Activated naive CD8-positive, alpha-beta T cell treated with anti-CD3 and anti-CD28 coated beads, Interleukin-2, amount 10 ng/mL, durations not matched to agents 7 days and 5 days (primary cell): ENCODE measurements around the gene SH3BP4. TPM values are rescaled to one million over a fixed set of nuclear protein-coding genes. Genes with fewer than 3 reads are reported as not detected.

Experiments used
- ATAC-seq: fragments of 150-1000 bp; cut with Tn5 transposase; one replicate; pipeline ENCODE4 v1.10.0; 2021; ENCODE audit warnings: low read depth, moderate library complexity
- POLR2A ChIA-PET: fragments of 350-600 bp; sonication (Branson Sonifier 250); formaldehyde crosslinking; loops from one replicate; lab custom pipeline; 2021; ENCODE audit warnings: antibody characterized with exemption; lab: Charles Lee
- DNase-seq: peaks from one replicate; pipeline ENCODE4 v3.0.0; 2021
- H3K27ac Mint-ChIP-seq: one replicate; pipeline ENCODE4 v1.8.0; 2022; ENCODE audit warnings: mild to moderate bottlenecking, mixed read lengths
- H3K27me3 Mint-ChIP-seq: one replicate; pipeline ENCODE4 v1.8.0; 2022; ENCODE audit warnings: mild to moderate bottlenecking, moderate library complexity, mixed read lengths
- H3K36me3 Mint-ChIP-seq: one replicate; pipeline ENCODE4 v1.8.0; 2021; ENCODE audit warnings: mild to moderate bottlenecking, mixed read lengths
- H3K4me1 Mint-ChIP-seq: one replicate; pipeline ENCODE4 v1.8.0; 2021; ENCODE audit warnings: mixed read lengths
- H3K4me3 Mint-ChIP-seq: one replicate; pipeline ENCODE4 v1.8.0; 2022; ENCODE audit warnings: mild to moderate bottlenecking, moderate library complexity, mixed read lengths
- H3K9me3 Mint-ChIP-seq: one replicate; pipeline ENCODE4 v1.8.0; 2021; ENCODE audit warnings: mixed read lengths
- total RNA-seq, 2 experiments: library from RNA; stranded (reverse); gene quantifications; one replicate each; pipeline ENCODE4 v1.2.3, GENCODE V29; 2021

Gene SH3BP4
- total RNA-seq, 2 experiments from 2014 or later = 0.17 TPM; not detected in 1

DNA sequence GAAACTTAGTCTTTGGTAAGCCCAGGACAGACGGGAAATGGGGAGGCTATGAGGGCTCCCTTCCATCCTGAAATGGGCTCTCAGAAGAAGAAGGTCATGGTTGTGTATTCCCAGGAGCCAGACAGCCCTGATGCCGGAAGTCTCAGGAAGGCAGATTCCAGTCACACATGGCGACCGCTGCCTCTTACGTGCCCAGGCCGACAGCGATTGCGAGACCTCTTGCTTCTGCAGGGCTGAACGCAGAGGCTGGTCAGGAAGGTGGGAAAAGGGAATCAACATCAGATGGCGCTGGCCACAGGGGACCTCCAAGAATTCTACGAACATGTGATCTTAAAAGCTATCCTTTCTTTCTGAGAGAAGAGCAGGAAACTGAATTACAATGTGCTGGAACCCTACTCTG, 22.8 kb upstream of the SH3BP4 start:
- no peak for DNase-seq
- H3K27me3 Mint-ChIP-seq = peaks cover 2% of the 10 kb centered on the region
- H3K9me3 Mint-ChIP-seq = no peaks in the 10 kb centered on the region
- POLR2A ChIA-PET = no interaction called here
- no peak for ATAC-seq
- no peaks in the 10 kb centered on the region for H3K4me1 Mint-ChIP-seq
- H3K27ac Mint-ChIP-seq = no peak overlapping the region
- no peak overlapping the region for H3K4me3 Mint-ChIP-seq
- H3K36me3 Mint-ChIP-seq = no peaks in the 10 kb centered on the region

DNA sequence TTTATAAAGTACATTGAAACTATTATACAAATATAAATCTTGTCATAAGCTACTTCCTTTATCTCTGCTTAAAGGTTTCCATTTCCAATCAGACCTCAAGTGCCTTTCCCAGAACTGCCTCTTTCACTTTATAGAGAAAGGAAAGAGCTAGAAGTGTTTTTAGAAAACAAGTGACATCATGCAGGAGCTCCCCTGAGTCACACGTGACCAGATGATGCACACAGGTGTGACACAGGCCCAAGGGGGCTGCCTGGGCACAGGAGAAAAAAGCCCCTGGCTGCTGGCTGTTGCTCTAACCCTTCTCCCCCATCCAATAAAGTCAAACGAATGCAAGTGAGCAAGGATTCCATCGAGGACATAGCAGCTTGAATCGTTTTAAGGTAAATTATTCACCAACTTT, 21.4 kb upstream of the SH3BP4 start:
- ATAC-seq (no peak), DNase-seq (no peak)
- no peaks in the 10 kb centered on the region for H3K36me3 Mint-ChIP-seq
- H3K4me3 Mint-ChIP-seq = no peak overlapping the region
- H3K27ac Mint-ChIP-seq = no peak overlapping the region
- no peaks in the 10 kb centered on the region for H3K27me3 Mint-ChIP-seq
- POLR2A ChIA-PET = no interaction called here
- no peaks in the 10 kb centered on the region for H3K9me3 Mint-ChIP-seq
- no peaks in the 10 kb centered on the region for H3K4me1 Mint-ChIP-seq

DNA sequence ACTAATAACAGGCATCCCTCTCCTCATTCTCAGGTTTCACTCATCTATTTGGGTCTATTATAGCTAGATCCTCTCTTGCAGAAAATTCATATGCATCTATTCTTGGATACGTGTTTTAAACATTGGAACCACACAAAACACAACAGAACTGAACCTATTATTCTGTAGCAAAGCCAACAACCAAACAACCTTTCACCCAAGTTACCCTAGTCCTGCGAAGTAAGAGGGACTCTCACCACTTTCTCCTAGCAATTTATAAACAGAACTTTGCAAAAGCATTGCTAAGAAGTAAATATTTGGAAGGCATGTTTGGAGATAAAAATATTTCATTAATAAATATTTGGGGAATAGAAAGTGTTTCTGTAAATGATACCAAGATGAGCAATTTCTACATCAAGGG, 20.4 kb upstream of the SH3BP4 start:
- Mint-ChIP-seq H3K9me3 (no peaks in the 10 kb centered on the region), H3K4me1 (no peaks in the 10 kb centered on the region), H3K27me3 (no peaks in the 10 kb centered on the region), H3K4me3 (no peak overlapping the region), H3K27ac (no peak overlapping the region), H3K36me3 (no peaks in the 10 kb centered on the region)
- ATAC-seq (no peak), DNase-seq (no peak)
- POLR2A ChIA-PET = no interaction called here

DNA sequence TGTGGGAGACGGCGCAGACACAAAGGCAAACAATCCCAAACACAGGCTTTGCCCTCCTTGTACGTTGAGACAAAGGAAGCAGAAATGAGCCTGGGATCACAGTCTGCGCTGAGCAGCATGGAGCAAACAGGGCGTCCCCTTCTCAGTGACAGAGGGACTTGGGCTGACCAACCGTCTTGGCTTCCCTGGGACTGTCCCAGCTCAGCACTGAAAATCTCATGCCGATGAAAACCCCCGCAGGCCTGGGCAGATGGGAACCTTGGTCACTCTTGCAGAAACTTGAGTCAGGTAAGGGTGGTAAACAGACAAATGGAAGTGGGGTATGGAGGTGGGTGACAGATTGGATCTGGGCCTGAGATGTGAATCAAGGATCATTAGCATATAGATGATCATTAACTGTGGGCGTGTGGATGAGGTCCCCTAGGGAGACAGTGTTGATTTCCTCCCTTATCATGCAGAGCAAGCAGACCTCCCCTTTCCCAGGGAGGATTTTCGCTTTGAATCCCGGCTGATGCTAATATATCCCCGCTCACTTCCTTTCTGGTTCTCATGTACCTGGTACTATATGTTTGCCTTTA, 19.1 kb upstream of the SH3BP4 start:
- no peaks in the 10 kb centered on the region for H3K9me3 Mint-ChIP-seq

DNA sequence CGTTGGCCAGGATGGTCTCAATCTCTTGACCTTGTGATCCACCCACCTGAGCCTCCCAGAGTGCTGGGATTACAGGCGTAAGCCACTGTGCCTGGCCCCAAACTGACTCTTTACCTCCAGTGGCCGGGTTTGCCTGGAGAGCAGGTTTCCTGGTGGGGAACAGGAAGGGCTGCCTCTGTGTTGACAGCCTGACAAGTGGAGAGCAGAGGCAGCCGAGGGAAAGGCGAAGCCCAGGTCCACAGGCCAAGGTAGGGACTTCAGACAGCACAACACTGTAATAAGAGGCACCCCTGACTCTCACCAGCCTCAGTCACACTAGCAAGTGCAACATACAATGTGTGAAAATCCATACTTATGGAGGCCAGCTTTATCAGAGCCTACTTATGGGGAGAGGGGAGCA, 16.5 kb upstream of the SH3BP4 start:
- Mint-ChIP-seq H3K4me1 (no peaks in the 10 kb centered on the region), H3K4me3 (no peak overlapping the region), H3K27ac (no peak overlapping the region), H3K36me3 (no peaks in the 10 kb centered on the region), H3K9me3 (no peaks in the 10 kb centered on the region), H3K27me3 (no peaks in the 10 kb centered on the region)
- DNase-seq (no peak), ATAC-seq (no peak)
- POLR2A ChIA-PET = no interaction called here

More for the DNA sequence above, 19.1 kb upstream of the SH3BP4 start:
- H3K4me3 Mint-ChIP-seq = no peak overlapping the region
- H3K36me3 Mint-ChIP-seq = no peaks in the 10 kb centered on the region
- H3K27me3 Mint-ChIP-seq = no peaks in the 10 kb centered on the region
- H3K4me1 Mint-ChIP-seq = no peaks in the 10 kb centered on the region
- ATAC-seq (no peak), DNase-seq (no peak)
- H3K27ac Mint-ChIP-seq = no peak overlapping the region
- POLR2A ChIA-PET = no interaction called here

DNA sequence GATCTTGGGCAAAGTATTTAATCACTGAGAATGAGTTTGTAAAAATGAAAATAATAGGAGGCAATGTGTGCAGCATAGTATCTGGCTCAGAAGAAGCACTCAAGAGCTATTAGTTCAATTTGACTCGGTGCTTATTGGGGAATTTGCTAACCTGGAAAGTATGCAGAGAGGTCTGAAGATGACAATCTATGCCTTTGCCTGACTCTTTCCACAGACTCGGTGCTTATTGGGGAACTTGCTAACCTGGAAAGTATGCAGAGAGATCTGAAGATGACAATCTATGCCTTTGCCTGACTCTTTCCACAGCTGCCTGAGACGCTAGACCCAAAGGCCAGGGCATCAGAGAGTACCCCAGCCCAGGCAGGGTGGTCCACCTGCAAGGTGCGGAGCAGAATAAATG, 12.2 kb upstream of the SH3BP4 start:
- Mint-ChIP-seq H3K9me3 (no peaks in the 10 kb centered on the region), H3K36me3 (no peaks in the 10 kb centered on the region), H3K27ac (no peak overlapping the region), H3K4me3 (no peak overlapping the region), H3K4me1 (no peaks in the 10 kb centered on the region), H3K27me3 (peaks cover 12% of the 10 kb centered on the region)
- no peak for ATAC-seq
- no peak for DNase-seq
- POLR2A ChIA-PET = no interaction called here

DNA sequence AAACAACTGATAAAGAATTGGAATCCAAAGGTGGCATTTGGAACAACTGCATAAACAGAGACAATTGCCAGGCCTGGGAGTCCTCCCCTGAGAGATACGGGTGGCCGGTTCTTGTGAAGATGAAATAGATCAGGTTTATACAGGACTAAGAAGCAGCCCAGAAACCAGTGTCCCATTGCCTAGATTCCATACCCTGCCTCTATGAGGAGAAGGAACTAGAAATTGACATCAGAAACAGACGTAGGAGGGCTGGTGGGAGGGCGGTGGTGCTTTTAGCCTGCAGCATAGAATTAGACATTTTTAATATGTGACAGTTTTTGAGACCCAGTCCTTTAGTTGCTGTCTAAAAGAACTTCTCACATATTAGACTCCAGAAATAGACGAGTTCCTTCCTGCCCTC, 11.8 kb upstream of the SH3BP4 start:
- peaks cover 14% of the 10 kb centered on the region for H3K27me3 Mint-ChIP-seq

DNA sequence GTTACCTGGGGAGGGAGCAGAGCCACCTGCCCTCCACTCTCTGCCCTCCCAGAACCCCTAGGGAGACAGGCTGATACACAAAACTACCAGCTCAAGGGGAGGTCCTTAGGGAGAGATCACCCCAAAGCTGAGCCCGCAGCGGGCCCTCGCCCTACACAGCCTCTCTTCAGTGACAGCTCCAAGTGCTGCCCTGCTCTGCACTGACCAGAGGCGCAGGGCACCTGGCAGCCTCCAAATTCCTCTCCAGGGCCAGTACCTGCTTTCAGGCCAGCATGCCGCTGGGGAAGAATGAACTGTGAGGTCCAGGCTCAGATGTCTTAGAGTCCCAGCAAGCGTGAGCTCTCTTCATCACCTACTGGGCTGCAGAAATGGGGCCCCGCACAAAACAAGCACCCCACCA, 11.3 kb upstream of the SH3BP4 start:
- no peak for ATAC-seq
- H3K4me1 Mint-ChIP-seq = no peaks in the 10 kb centered on the region
- POLR2A ChIA-PET = no interaction called here

More for the DNA sequence above, 11.8 kb upstream of the SH3BP4 start:
- no peaks in the 10 kb centered on the region for H3K36me3 Mint-ChIP-seq
- POLR2A ChIA-PET = no interaction called here
- no peaks in the 10 kb centered on the region for H3K4me1 Mint-ChIP-seq
- DNase-seq (no peak), ATAC-seq (no peak)
- no peak overlapping the region for H3K27ac Mint-ChIP-seq
- H3K9me3 Mint-ChIP-seq = no peaks in the 10 kb centered on the region
- no peak overlapping the region for H3K4me3 Mint-ChIP-seq

DNA sequence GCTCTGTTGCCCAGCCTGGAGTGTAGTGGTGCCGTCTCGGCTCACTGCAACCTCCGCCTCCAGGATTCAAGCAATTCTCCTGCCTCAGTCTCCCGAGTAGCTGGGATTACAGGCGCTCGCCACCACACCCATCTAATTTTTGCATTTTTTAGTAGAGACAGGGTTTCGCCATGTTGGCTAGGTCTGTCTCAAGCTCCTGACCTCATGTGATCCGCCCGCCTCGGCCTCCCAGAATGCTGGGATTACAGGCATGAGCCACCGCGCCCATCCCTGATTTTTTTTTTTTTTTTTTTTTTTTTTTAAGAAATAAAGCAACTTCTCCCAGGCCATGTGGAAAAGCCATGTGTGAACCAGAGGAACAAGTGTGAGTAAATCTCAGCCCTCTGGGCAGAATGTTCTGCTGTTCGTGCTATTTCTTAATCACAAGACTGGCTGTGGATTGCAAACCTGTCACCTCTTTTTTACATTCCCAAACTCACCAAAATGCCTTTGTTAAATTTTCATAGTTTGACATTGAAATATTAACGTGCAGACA, 6.4 kb upstream of the SH3BP4 start:
- DNase-seq (no peak), ATAC-seq (no peak)
- H3K4me1 Mint-ChIP-seq = no peaks in the 10 kb centered on the region
- H3K27me3 Mint-ChIP-seq = peaks cover 42% of the 10 kb centered on the region
- no peaks in the 10 kb centered on the region for H3K36me3 Mint-ChIP-seq
- no peaks in the 10 kb centered on the region for H3K9me3 Mint-ChIP-seq
- POLR2A ChIA-PET = no interaction called here
- H3K4me3 Mint-ChIP-seq = no peak overlapping the region
- no peak overlapping the region for H3K27ac Mint-ChIP-seq

More for the DNA sequence above, 11.3 kb upstream of the SH3BP4 start:
- H3K36me3 Mint-ChIP-seq = no peaks in the 10 kb centered on the region
- H3K27me3 Mint-ChIP-seq = peaks cover 15% of the 10 kb centered on the region
- no peak for DNase-seq
- H3K27ac Mint-ChIP-seq = no peak overlapping the region
- H3K4me3 Mint-ChIP-seq = no peak overlapping the region
- no peaks in the 10 kb centered on the region for H3K9me3 Mint-ChIP-seq

DNA sequence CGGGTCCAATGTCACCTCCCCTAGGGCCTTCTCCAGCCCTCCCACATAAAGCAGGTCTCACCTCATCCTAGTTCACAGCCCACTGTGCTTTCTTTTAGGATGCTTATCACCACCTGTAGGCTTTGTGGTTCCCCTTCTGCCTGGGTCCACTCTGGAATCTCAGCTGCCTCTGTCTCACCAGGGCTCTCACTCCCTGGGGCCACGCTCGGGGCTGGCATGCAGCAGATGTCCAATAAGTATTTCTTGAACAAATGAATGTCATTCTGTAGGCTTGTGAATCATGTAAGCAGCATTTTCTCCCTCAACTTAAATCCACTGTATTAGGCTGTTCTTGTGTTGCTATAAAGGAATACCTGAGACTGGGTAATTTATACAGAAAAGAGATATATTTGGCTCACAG, 4.3 kb upstream of the SH3BP4 start:
- Mint-ChIP-seq H3K4me1 (peaks cover 4% of the 10 kb centered on the region), H3K27me3 (peaks cover 45% of the 10 kb centered on the region), H3K4me3 (no peak overlapping the region), H3K36me3 (no peaks in the 10 kb centered on the region), H3K9me3 (no peaks in the 10 kb centered on the region), H3K27ac (no peak overlapping the region)
- ATAC-seq = no peak
- POLR2A ChIA-PET = no interaction called here
- no peak for DNase-seq

DNA sequence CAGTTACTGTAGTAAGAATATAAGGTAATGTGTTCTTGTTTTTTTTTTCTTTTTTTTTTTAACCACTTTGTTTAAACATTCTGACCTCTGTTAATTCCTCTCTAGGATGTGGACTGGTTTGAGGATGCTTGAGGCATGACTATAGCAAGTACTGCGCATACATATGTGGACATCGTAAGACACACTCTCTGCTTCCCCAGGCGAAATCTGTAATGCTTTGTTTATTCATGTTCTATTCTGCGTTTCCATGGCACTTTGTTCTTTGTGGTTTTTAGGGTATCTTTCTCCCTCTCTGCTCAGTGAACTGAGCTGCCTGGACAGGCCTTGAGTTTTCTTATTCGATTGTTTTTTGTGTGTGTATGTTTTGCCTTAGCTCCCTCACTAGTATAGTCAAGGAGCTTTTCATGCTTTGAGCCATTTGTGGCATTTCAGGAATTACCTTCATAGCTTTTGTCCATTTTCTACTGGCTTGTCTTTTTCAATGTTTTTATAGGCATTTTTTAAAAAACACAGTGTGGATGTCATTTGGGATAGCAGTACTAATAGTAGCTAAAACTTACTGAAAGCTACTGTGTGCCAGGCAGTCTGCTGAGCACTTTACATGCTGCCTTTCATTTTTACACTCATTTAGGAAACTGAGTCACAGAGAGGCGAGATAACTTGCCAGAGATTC, 1.9 kb upstream of the SH3BP4 start:
- Mint-ChIP-seq H3K27ac (no peak overlapping the region), H3K9me3 (no peaks in the 10 kb centered on the region), H3K36me3 (no peaks in the 10 kb centered on the region), H3K4me1 (peaks cover 4% of the 10 kb centered on the region), H3K27me3 (peaks cover 60% of the 10 kb centered on the region), H3K4me3 (no peak overlapping the region)
- POLR2A ChIA-PET = no interaction called here
- no peak for DNase-seq
- no peak for ATAC-seq

DNA sequence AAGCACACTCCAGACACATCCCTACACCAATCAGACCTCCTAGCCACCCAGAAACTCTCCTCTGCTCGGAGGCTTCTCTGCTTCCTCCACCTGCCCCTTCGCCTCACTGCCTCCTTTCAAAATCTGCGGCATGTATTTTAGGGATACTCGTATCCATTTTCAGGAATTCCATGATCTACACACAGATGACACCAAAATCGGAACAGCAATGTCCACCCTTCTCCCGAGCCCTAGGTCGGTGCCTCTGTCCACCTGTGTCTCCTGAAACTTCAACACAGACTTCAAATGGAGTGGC, 1.4 kb upstream of the SH3BP4 start:
- Mint-ChIP-seq H3K27me3 (peaks cover 61% of the 10 kb centered on the region), H3K27ac (no peak overlapping the region), H3K36me3 (no peaks in the 10 kb centered on the region), H3K4me3 (no peak overlapping the region), H3K4me1 (peaks cover 4% of the 10 kb centered on the region), H3K9me3 (no peaks in the 10 kb centered on the region)
- POLR2A ChIA-PET = no interaction called here
- DNase-seq = no peak
- ATAC-seq = no peak

DNA sequence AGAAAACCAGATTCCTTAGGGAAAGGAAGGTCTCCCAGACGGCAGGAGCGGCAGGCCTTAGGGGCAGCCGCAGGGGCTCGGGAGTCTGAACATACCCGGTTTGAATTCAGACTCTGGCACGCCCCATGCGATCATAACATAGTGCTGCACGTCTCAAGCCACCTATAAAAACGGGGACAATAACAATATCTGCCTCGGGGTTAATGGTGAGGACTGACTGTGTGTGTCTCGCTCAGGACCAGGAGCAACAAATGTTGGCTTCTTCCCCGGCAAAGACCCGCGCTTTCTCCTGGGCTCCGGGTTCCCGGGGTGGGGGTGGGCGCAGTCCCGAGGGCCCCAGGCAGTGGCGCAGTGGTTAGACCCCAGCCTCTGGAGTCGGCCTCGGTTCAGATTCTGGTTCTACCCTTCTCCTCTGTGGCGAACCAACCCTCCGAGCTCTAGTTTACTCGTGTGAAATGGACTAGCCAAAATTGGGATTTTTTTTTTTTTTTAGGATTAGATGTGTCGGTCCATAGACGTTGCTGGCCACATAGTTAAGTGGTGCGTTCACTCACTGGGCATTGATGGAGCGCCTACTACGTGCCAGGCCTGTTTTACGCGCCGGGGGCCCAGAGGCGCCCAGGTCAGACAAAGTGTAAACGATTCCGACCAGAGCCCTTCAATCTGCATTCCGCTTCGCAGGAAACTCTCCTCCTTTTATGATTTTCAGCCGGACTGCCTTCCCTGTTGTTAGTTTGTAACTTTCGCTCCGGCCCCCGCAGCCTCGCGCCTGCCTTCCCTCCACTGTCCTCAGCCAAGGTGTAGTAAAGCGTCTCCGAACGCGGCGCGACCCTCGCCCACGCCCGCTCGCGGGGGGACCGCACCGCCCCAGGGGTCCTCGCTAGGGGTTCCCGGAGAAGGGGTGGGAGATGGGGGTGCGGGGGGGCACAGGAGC, 820 bp upstream of the SH3BP4 start:
- Mint-ChIP-seq H3K27ac (no peak overlapping the region), H3K4me3 (peak overlapping the region; percentile 66), H3K27me3 (peaks cover 61% of the 10 kb centered on the region), H3K36me3 (no peaks in the 10 kb centered on the region), H3K9me3 (no peaks in the 10 kb centered on the region), H3K4me1 (peaks cover 4% of the 10 kb centered on the region)
- POLR2A ChIA-PET = no interaction called here
- ATAC-seq (peak; percentile 12), DNase-seq (peak; percentile 35)
